ENCODE results near the gene GCNA.

GCNA gene

GRCh38 chrX:71578253-71579135 lies at the start of gene GCNA:
TSS of gene GCNA (plus strand) at chrX:71578437. CDS start at chrX:71580822, 2,385 bp downstream.
- peaks cover 7% of the 10 kb centered on the region for H3K36me3 Mint-ChIP-seq
- no peaks in the 10 kb centered on the region for H3K9me3 Mint-ChIP-seq
- H3K27ac Mint-ChIP-seq, result no peak within 1 kb of the TSS
- no peak within 1 kb of the TSS for H3K4me3 Mint-ChIP-seq
- no peak for ATAC-seq (ENCODE audit: low read depth)
- DNase-seq (ENCODE audit: low spot score in 2 of 2), result no peak
- H3K27me3 Mint-ChIP-seq, result no peaks in the 10 kb centered on the region
- H3K4me1 Mint-ChIP-seq, result no peaks in the 10 kb centered on the region

DNA sequence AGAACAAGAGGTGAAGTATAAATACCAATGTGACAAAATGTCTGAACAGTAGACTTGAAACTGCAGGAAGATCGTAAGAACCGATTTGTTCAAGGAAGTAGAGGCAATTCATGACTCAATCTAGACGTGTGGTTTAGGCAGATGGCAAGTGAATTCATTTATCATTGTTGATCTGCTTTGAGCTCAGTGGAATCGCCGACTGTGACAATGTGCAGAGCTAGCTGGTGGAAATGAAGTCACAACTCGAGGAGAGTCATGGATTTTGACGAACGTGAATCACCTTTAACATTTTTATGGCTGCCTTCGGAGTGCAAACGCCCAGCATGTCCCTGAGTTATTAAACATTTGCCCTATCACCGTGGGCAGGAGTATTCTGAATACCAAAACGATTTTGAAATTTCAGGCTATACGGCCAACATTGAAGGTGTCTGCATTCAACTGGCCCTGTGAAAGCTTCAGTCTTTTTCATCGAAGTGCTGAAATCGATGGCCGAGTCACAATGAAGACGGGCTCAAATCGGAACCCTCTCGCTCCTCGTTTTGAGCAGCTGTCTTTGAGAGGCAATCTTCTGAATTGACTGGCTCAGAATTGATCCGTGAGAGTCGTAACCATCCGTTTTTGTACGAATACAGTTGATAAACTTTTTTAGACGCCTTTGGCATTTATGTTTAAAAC lies 46.0 kb upstream of the GCNA start:
- peak in 1 of 2 donors; percentile 25 for DNase-seq (ENCODE audit: low spot score in 2 of 2)
- Mint-ChIP-seq H3K4me1 (peaks cover 11% of the 10 kb centered on the region), H3K36me3 (peaks cover 7% of the 10 kb centered on the region), H3K27ac (peak overlapping the region; percentile 99), H3K27me3 (no peaks in the 10 kb centered on the region), H3K4me3 (peak overlapping the region; percentile 100), H3K9me3 (no peaks in the 10 kb centered on the region)
- ATAC-seq (ENCODE audit: low read depth), result peak; percentile 30

DNA sequence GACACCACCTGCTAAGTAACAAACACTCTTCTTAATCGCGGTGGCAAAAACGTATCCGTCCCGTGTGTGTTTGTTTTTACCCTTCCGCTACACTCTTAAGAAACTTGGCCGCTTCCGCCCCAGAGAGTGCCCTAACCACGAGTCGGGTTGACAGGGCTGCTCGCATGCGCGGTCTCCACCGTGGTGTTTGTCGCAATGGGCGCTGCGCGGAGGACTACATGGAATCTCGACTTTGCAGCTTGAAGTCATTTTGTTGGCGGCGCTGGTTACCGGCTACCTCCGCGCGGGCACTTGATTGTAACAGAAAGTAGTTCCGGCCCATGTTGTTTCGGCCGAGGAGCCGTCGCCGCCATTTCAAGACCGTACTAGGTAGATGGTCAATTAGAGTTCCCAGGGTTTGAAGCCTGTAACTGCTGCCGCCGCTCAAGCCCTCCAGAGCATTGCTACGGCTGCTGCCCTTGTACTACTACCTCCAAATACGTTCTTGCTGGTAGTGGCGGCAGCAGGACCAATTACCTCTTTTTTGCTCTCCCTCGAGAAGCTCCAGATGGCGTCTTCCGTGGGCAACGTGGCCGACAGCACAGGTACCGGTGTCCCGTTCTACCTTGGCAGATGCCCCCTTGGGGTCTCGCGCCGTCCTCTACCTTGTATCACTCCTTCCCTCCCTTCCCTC lies 45.3 kb upstream of the GCNA start, which contains the start of gene OGT:
TSS of gene OGT (plus strand) at position 352 of the 673 bp plus-strand sequence. CDS start at position 548, 196 bp downstream.
- Mint-ChIP-seq H3K9me3 (no peaks in the 10 kb centered on the region), H3K4me1 (peaks cover 13% of the 10 kb centered on the region), H3K36me3 (peaks cover 7% of the 10 kb centered on the region), H3K27me3 (no peaks in the 10 kb centered on the region), H3K4me3 (peak within 1 kb of the TSS; percentile 100), H3K27ac (peak within 1 kb of the TSS; percentile 99)
- ATAC-seq (ENCODE audit: low read depth) (peak; percentile 88), DNase-seq (ENCODE audit: low spot score in 2 of 2) (peak; percentile 73 to 86)

DNA sequence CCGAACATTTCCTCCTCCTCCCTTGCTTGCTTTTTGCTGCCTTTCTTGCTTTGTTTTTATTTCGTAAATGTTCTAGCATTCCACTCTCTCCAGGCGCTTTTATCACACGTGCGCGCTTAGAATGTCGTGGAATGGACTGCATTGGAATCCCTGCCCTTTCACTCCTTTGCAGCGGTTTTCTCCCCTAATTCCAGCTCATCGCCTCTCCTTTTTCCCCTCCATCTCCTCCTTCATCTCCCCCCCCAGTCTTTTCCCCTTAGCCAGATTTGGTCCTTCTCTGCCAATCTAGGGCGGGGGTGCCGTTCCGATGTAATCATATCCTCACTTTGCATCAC lies 44.8 kb upstream of the GCNA start:
- Mint-ChIP-seq H3K9me3 (no peaks in the 10 kb centered on the region), H3K27me3 (no peaks in the 10 kb centered on the region), H3K4me3 (peak overlapping the region; percentile 100), H3K36me3 (peaks cover 7% of the 10 kb centered on the region), H3K4me1 (peaks cover 13% of the 10 kb centered on the region), H3K27ac (peak overlapping the region; percentile 99)
- ATAC-seq (ENCODE audit: low read depth) (no peak), DNase-seq (ENCODE audit: low spot score in 2 of 2) (no peak)

GRCh38 chrX:71533851-71534561 lies 44.2 kb upstream of the GCNA start:
- peak overlapping the region; percentile 99 for H3K27ac Mint-ChIP-seq
- peaks cover 13% of the 10 kb centered on the region for H3K4me1 Mint-ChIP-seq
- H3K36me3 Mint-ChIP-seq, result peaks cover 7% of the 10 kb centered on the region
- DNase-seq (ENCODE audit: low spot score in 2 of 2) (no peak), ATAC-seq (ENCODE audit: low read depth) (no peak)
- H3K4me3 Mint-ChIP-seq, result peak overlapping the region; percentile 100
- no peaks in the 10 kb centered on the region for H3K9me3 Mint-ChIP-seq
- H3K27me3 Mint-ChIP-seq, result no peaks in the 10 kb centered on the region

GRCh38 chrX:71534773-71535544 lies 43.3 kb upstream of the GCNA start:
- no peaks in the 10 kb centered on the region for H3K9me3 Mint-ChIP-seq
- DNase-seq (ENCODE audit: low spot score in 2 of 2) (no peak), ATAC-seq (ENCODE audit: low read depth) (no peak)
- H3K27ac Mint-ChIP-seq, result peak overlapping the region; percentile 99
- H3K27me3 Mint-ChIP-seq, result no peaks in the 10 kb centered on the region
- H3K4me3 Mint-ChIP-seq, result peak overlapping the region; percentile 100
- peaks cover 16% of the 10 kb centered on the region for H3K4me1 Mint-ChIP-seq
- peaks cover 7% of the 10 kb centered on the region for H3K36me3 Mint-ChIP-seq

- Mint-ChIP-seq H3K9me3 (no peaks in the 10 kb centered on the region), H3K4me3 (peak overlapping the region; percentile 73), H3K27me3 (no peaks in the 10 kb centered on the region), H3K36me3 (peaks cover 10% of the 10 kb centered on the region), H3K27ac (peak overlapping the region; percentile 91), H3K4me1 (peaks cover 19% of the 10 kb centered on the region)
- DNase-seq (ENCODE audit: low spot score in 2 of 2), result no peak
- no peak for ATAC-seq (ENCODE audit: low read depth)
Observed at GRCh38 chrX:71536285-71536684, 42.0 kb upstream of the GCNA start.

- Mint-ChIP-seq H3K4me1 (peaks cover 27% of the 10 kb centered on the region), H3K4me3 (peak overlapping the region; percentile 41), H3K36me3 (peaks cover 15% of the 10 kb centered on the region), H3K9me3 (no peaks in the 10 kb centered on the region), H3K27me3 (no peaks in the 10 kb centered on the region), H3K27ac (no peak overlapping the region)
- no peak for ATAC-seq (ENCODE audit: low read depth)
- no peak for DNase-seq (ENCODE audit: low spot score in 2 of 2)
Observed at GRCh38 chrX:71537743-71538142, 40.5 kb upstream of the GCNA start.

GRCh38 chrX:71540801-71541200 lies 37.4 kb upstream of the GCNA start:
- ATAC-seq (ENCODE audit: low read depth) (peak; percentile 14), DNase-seq (ENCODE audit: low spot score in 2 of 2) (no peak)
- H3K27me3 Mint-ChIP-seq, result no peaks in the 10 kb centered on the region
- H3K9me3 Mint-ChIP-seq, result no peaks in the 10 kb centered on the region
- peak overlapping the region; percentile 55 for H3K4me3 Mint-ChIP-seq
- peaks cover 31% of the 10 kb centered on the region for H3K4me1 Mint-ChIP-seq
- peak overlapping the region; percentile 82 for H3K27ac Mint-ChIP-seq
- peaks cover 10% of the 10 kb centered on the region for H3K36me3 Mint-ChIP-seq

GRCh38 chrX:71541210-71542022 lies 36.8 kb upstream of the GCNA start:
- ATAC-seq (ENCODE audit: low read depth) (peak; percentile 93), DNase-seq (ENCODE audit: low spot score in 2 of 2) (no peak)
- peaks cover 29% of the 10 kb centered on the region for H3K4me1 Mint-ChIP-seq
- H3K27me3 Mint-ChIP-seq, result no peaks in the 10 kb centered on the region
- no peaks in the 10 kb centered on the region for H3K9me3 Mint-ChIP-seq
- peak overlapping the region; percentile 82 for H3K27ac Mint-ChIP-seq
- peak overlapping the region; percentile 55 for H3K4me3 Mint-ChIP-seq
- H3K36me3 Mint-ChIP-seq, result peaks cover 13% of the 10 kb centered on the region

- peaks cover 16% of the 10 kb centered on the region for H3K36me3 Mint-ChIP-seq
- DNase-seq (ENCODE audit: low spot score in 2 of 2), result no peak
- no peaks in the 10 kb centered on the region for H3K27me3 Mint-ChIP-seq
- no peak overlapping the region for H3K27ac Mint-ChIP-seq
- no peak overlapping the region for H3K4me3 Mint-ChIP-seq
- no peak for ATAC-seq (ENCODE audit: low read depth)
- no peaks in the 10 kb centered on the region for H3K9me3 Mint-ChIP-seq
- peaks cover 27% of the 10 kb centered on the region for H3K4me1 Mint-ChIP-seq
Observed at GRCh38 chrX:71542411-71542810, 35.8 kb upstream of the GCNA start.

DNA sequence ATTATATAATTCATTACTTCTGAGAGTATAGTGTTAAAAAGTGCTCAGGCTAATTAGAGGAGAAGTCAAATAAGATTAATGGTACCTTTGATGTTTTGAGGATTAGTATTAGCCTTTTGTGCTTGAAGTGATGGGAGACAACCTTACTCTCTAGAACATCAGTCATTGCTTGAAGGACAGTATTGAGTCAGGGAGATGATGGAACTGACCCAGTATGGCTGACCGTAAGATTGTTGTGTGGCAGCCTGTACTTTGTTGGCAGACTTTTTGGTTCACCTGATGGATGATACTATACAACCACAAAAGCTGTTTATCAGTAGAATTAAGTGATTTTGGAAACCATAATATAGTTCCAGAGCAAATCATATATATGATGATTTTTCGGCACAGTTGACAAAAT lies 35.4 kb upstream of the GCNA start:
- no peaks in the 10 kb centered on the region for H3K27me3 Mint-ChIP-seq
- H3K4me3 Mint-ChIP-seq, result no peak overlapping the region
- H3K9me3 Mint-ChIP-seq, result no peaks in the 10 kb centered on the region
- peak overlapping the region; percentile 88 for H3K27ac Mint-ChIP-seq
- DNase-seq (ENCODE audit: low spot score in 2 of 2) (no peak), ATAC-seq (ENCODE audit: low read depth) (no peak)
- peaks cover 25% of the 10 kb centered on the region for H3K4me1 Mint-ChIP-seq
- peaks cover 16% of the 10 kb centered on the region for H3K36me3 Mint-ChIP-seq

Measured in memory B cell (primary cell).